ENCODE results near the gene MTMR11. TPM values are rescaled to one million over a fixed set of nuclear protein-coding genes. Genes with fewer than 3 reads are reported as not detected.
A peak's percentile ranks its signal among the peaks of the same experiment; 100 is the strongest.

The MTMR11 gene
- total and polyA plus RNA-seq, 2 experiments from 2014 or later: 34.0 to 37.0 TPM

DNA sequence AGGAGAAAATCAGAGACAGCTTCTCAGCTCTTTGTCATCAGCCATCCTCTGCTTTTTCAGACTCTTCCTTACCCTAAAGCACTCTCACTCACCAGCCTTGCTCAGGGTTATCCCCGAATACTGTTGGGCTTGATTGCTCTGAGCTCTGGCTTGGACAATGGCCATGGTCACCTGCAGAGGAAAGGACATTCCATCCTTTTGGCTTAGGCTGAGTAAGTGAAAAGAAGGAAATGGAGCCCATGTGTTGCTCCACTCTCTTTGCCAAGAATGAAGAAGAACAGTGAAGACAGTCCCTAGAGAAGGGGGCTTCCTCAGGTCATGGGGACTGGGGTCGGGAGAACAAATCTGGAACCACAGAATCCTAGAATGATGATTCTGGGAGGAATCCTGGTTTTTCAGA is 2.3 kb downstream of the MTMR11 start:
- Histone ChIP-seq H3K27ac (no peak overlapping the region), H2AFZ (no peak overlapping the region), H3K79me2 (peaks cover 19% of the 10 kb centered on the region), H3K4me3 (no peak overlapping the region), H3K36me3 (replicated peaks; ENCODE audit: insufficient read depth, low read depth) (no peaks in the 10 kb centered on the region), H3K4me2 (peak overlapping the region; percentile 90), H4K20me1 (ENCODE audit: insufficient read depth, poor library complexity, severe bottlenecking) (no peaks in the 10 kb centered on the region), H3K9me3 (ENCODE audit: low read depth) (no peaks in the 10 kb centered on the region), H3K4me1 (ENCODE audit: insufficient read depth) (peaks cover 28% of the 10 kb centered on the region), H3K9me2 (replicated peaks; ENCODE audit: insufficient read depth) (no peaks in the 10 kb centered on the region), H3K27me3 (no peaks in the 10 kb centered on the region)
- 95% methylated on average over 2 of the region's 2 CpGs for WGBS (ENCODE audit: low lambda C conversion rate, missing lambda C conversion rate)
- TF ChIP-seq EZH2 (IDR thresholded peaks at IDR 0.05; ENCODE audit: borderline replicate concordance) (no peak), EZH2phosphoT487 (IDR thresholded peaks at IDR 0.05; ENCODE audit: low read depth, severe bottlenecking, unreplicated experiment) (no peak)
- TF ChIP-seq, protein P1, sequence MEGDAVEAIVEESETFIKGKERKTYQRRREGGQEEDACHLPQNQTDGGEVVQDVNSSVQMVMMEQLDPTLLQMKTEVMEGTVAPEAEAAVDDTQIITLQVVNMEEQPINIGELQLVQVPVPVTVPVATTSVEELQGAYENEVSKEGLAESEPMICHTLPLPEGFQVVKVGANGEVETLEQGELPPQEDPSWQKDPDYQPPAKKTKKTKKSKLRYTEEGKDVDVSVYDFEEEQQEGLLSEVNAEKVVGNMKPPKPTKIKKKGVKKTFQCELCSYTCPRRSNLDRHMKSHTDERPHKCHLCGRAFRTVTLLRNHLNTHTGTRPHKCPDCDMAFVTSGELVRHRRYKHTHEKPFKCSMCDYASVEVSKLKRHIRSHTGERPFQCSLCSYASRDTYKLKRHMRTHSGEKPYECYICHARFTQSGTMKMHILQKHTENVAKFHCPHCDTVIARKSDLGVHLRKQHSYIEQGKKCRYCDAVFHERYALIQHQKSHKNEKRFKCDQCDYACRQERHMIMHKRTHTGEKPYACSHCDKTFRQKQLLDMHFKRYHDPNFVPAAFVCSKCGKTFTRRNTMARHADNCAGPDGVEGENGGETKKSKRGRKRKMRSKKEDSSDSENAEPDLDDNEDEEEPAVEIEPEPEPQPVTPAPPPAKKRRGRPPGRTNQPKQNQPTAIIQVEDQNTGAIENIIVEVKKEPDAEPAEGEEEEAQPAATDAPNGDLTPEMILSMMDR (IDR thresholded peaks at IDR 0.05; ENCODE audit: poor library complexity): no peak
- no peak for DNase-seq (ENCODE audit: low spot score)

DNA sequence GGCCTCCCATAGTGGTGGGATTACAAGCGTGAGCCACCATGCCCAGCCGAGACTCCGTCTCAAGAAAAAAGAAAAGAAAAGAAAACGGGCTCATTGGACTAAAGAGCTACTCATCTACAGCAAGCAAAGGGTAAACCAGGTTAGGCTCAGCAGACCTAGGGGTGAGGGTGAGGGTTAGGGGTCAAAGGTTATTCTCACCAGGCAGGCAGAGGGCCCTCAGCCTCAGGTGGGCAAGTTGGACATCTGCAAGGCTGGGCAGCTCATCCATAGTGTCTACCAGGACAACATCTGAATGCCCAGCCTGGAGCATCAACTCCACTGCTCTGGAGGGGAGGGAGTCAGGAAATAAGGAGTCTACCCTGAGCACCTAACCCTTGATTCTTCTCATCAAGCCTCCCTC is 3.5 kb downstream of the MTMR11 start:
- TF ChIP-seq, protein P1 (IDR thresholded peaks at IDR 0.05; ENCODE audit: poor library complexity): no peak
- TF ChIP-seq EZH2 (IDR thresholded peaks at IDR 0.05; ENCODE audit: borderline replicate concordance) (no peak), EZH2phosphoT487 (IDR thresholded peaks at IDR 0.05; ENCODE audit: low read depth, severe bottlenecking, unreplicated experiment) (no peak)
- Histone ChIP-seq H3K79me2 (peaks cover 19% of the 10 kb centered on the region), H3K9me2 (replicated peaks; ENCODE audit: insufficient read depth) (no peaks in the 10 kb centered on the region), H3K9me3 (ENCODE audit: low read depth) (no peaks in the 10 kb centered on the region), H2AFZ (no peak overlapping the region), H3K4me1 (ENCODE audit: insufficient read depth) (peaks cover 34% of the 10 kb centered on the region), H3K27ac (no peak overlapping the region), H3K4me3 (no peak overlapping the region), H3K4me2 (no peak overlapping the region), H3K27me3 (no peaks in the 10 kb centered on the region), H4K20me1 (ENCODE audit: insufficient read depth, poor library complexity, severe bottlenecking) (no peaks in the 10 kb centered on the region), H3K36me3 (replicated peaks; ENCODE audit: insufficient read depth, low read depth) (no peaks in the 10 kb centered on the region)
- DNase-seq (ENCODE audit: low spot score): no peak
- WGBS (ENCODE audit: low lambda C conversion rate, missing lambda C conversion rate): 99% methylated on average over 4 of the region's 4 CpGs

DNA sequence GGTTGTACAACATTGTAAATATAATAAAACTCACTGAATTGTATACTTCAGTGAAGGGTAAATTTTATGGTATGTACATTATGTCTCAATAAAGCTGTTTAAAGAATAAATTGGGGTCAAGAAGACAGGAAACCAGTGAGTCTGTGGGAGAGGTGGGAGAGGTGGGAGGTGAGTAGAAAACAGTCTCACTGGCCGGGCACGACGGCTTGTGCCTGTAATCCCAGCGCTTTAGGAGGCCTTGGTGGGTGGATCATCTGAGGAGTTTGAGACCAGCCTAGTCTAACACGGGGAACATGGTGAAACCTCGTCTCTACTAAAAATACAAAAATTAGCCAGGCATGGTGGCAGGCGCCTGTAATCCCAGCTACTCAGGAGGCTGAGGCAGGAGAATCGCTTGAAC is 4.2 kb downstream of the MTMR11 start:
- no peak overlapping the region for H2AFZ ChIP-seq
- no peak for TF ChIP-seq EZH2phosphoT487 (IDR thresholded peaks at IDR 0.05; ENCODE audit: low read depth, severe bottlenecking, unreplicated experiment)
- no peak for TF ChIP-seq EZH2 (IDR thresholded peaks at IDR 0.05; ENCODE audit: borderline replicate concordance)
- TF ChIP-seq, protein P1 (IDR thresholded peaks at IDR 0.05; ENCODE audit: poor library complexity): no peak
- no peaks in the 10 kb centered on the region for H3K36me3 ChIP-seq (replicated peaks; ENCODE audit: insufficient read depth, low read depth)
- H4K20me1 ChIP-seq (ENCODE audit: insufficient read depth, poor library complexity, severe bottlenecking): no peaks in the 10 kb centered on the region
- no peak for DNase-seq (ENCODE audit: low spot score)
- H3K79me2 ChIP-seq: peaks cover 19% of the 10 kb centered on the region
- H3K4me2 ChIP-seq: no peak overlapping the region
- H3K9me3 ChIP-seq (ENCODE audit: low read depth): no peaks in the 10 kb centered on the region
- H3K4me3 ChIP-seq: no peak overlapping the region
- H3K9me2 ChIP-seq (replicated peaks; ENCODE audit: insufficient read depth): no peaks in the 10 kb centered on the region
- no peaks in the 10 kb centered on the region for H3K27me3 ChIP-seq
- H3K4me1 ChIP-seq (ENCODE audit: insufficient read depth): peaks cover 27% of the 10 kb centered on the region
- 84% methylated on average over 8 of the region's 8 CpGs for WGBS (ENCODE audit: low lambda C conversion rate, missing lambda C conversion rate)
- H3K27ac ChIP-seq: no peak overlapping the region
